ENCODE measurements around the gene TMEM63A.
"Not testable (repeated sequence)": the region's sequence is repeated elsewhere in the genome, so short reads cannot be mapped to it uniquely, and the experiment has no call there.

TMEM63A gene

GRCh38 chr1:225816643-225817538 lies 65.3 kb downstream of the TMEM63A start:
- no peak for DNase-seq

GRCh38 chr1:225815526-225816178 lies 66.5 kb downstream of the TMEM63A start:
- no peak for DNase-seq

GRCh38 chr1:225815090-225815489 lies 67.1 kb downstream of the TMEM63A start:
- not testable (repeated sequence) for DNase-seq

- no peak for DNase-seq
Measured at GRCh38 chr1:225814381-225814780, 67.8 kb downstream of the TMEM63A start.

GRCh38 chr1:225813214-225813964 lies 68.8 kb downstream of the TMEM63A start:
- no peak for DNase-seq

GRCh38 chr1:225812488-225813213 lies 69.5 kb downstream of the TMEM63A start:
- DNase-seq, result no peak

GRCh38 chr1:225811622-225812487 lies 70.3 kb downstream of the TMEM63A start:
- DNase-seq, result no peak

GRCh38 chr1:225810579-225811538 lies 71.3 kb downstream of the TMEM63A start:
- DNase-seq, result not testable (repeated sequence)

- DNase-seq, result peak; percentile 68
Measured at GRCh38 chr1:225809842-225810578, 72.2 kb downstream of the TMEM63A start, which contains the start of gene EPHX1. Gene EPHX1 (plus strand): TSS chr1:225810124. CDS start chr1:225828730, 18,606 bp downstream.

- DNase-seq, result no peak
Measured at GRCh38 chr1:225808136-225808535, 74.0 kb downstream of the TMEM63A start.

GRCh38 chr1:225806736-225807135 lies 75.4 kb downstream of the TMEM63A start:
- DNase-seq, result not testable (repeated sequence)

- no peak for DNase-seq
Measured at GRCh38 chr1:225806249-225806648, 75.9 kb downstream of the TMEM63A start.

- not testable (repeated sequence) for DNase-seq
Measured at GRCh38 chr1:225801146-225801545, 81.0 kb downstream of the TMEM63A start.

- DNase-seq, result not testable (repeated sequence)
Measured at GRCh38 chr1:225796097-225796496, 86.1 kb downstream of the TMEM63A start.
